Activated CD8-positive, alpha-beta T cell treated with anti-CD3 and anti-CD28 coated beads for 36 hours (primary cell): ENCODE results near the gene TUBA4A. TPM values are rescaled to one million over a fixed set of nuclear protein-coding genes. Genes with fewer than 3 reads are reported as not detected.

Source experiments
- ATAC-seq: fragments of 200-7000 bp; cut with Tn5 transposase; one replicate; pipeline ENCODE4 v1.10.0; 2021; ENCODE audit warnings: mild to moderate bottlenecking, moderate library complexity
- CTCF ChIA-PET: fragments of 350-600 bp; sonication (Branson Sonifier 250); formaldehyde crosslinking; loops from one replicate; lab custom pipeline; 2021; ENCODE audit warnings: antibody characterized with exemption; lab: Charles Lee
- POLR2A ChIA-PET: fragments of 350-600 bp; sonication (Branson Sonifier 250); formaldehyde crosslinking; loops from one replicate; lab custom pipeline; 2021; ENCODE audit warnings: antibody characterized with exemption; lab: Charles Lee
- DNase-seq: peaks from one replicate; pipeline ENCODE4 v3.0.0-alpha.2; 2020
- H3K27ac Mint-ChIP-seq: one replicate; pipeline ENCODE4 v1.8.0; 2021; ENCODE audit warnings: mild to moderate bottlenecking, mixed read lengths
- H3K27me3 Mint-ChIP-seq: one replicate; pipeline ENCODE4 v1.8.0; 2021; ENCODE audit warnings: mixed read lengths
- H3K36me3 Mint-ChIP-seq: one replicate; pipeline ENCODE4 v1.8.0; 2021; ENCODE audit warnings: low read depth, mixed read lengths
- H3K4me1 Mint-ChIP-seq: one replicate; pipeline ENCODE4 v1.8.0; 2021; ENCODE audit warnings: low read depth, mixed read lengths
- H3K4me3 Mint-ChIP-seq: one replicate; pipeline ENCODE4 v1.8.0; 2021; ENCODE audit warnings: mild to moderate bottlenecking, moderate library complexity, mixed read lengths
- H3K9me3 Mint-ChIP-seq: one replicate; pipeline ENCODE4 v1.8.0; 2021; ENCODE audit warnings: mixed read lengths
- CTCF ChIP-seq: fragments of 200-600 bp; IDR thresholded peaks from one replicate; pipeline ENCODE4 v1.8.0; 2022; ENCODE audit warnings: antibody characterized with exemption, mild to moderate bottlenecking
- intact Hi-C: fragments of 100-400 bp; cut with micrococcal nuclease; formaldehyde crosslinking; loops from one replicate; pipeline ENCODE4 v1.10.0; 2022
- total RNA-seq, 2 experiments: library from RNA; stranded (reverse); gene quantifications; one replicate each; pipeline ENCODE4 v1.2.3, GENCODE V29; 2021

TUBA4A gene
- total RNA-seq, 2 experiments from 2014 or later, result 226 TPM

- ChIA-PET CTCF (interaction anchor here (1.0 to 3.0 kb wide), 5 partner anchors 8 to 52 kb away, joined by 3 to 24 read pairs (median 14); partner anchors contain the start of genes ANKZF1, ATG9A and ZFAND2B), POLR2A (interaction anchor here (1.4 to 19.2 kb wide), 6 partner anchors 7 to 41 kb away, joined by 4 to 239 read pairs (median 6); partner anchors contain the start of genes ANKZF1, ATG9A, TUBA4A and TUBA4B)
- TF ChIP-seq CTCF, result no peak
- intact Hi-C loops, result loop anchor here (5.0 kb wide), 1 partner anchor 51 kb away; no protein-coding TSS in a partner anchor
- peaks cover 48% of the 10 kb centered on the region for H3K36me3 Mint-ChIP-seq
- DNase-seq (no peak), ATAC-seq (no peak)
- peak overlapping the region; percentile 91 for H3K27ac Mint-ChIP-seq
- H3K4me3 Mint-ChIP-seq, result peak overlapping the region; percentile 98
- H3K4me1 Mint-ChIP-seq, result peaks cover 73% of the 10 kb centered on the region
- no peaks in the 10 kb centered on the region for H3K27me3 Mint-ChIP-seq
- no peaks in the 10 kb centered on the region for H3K9me3 Mint-ChIP-seq
Measured at GRCh38 chr2:219246559-219246958, 7.2 kb downstream of the TUBA4A start.

DNA sequence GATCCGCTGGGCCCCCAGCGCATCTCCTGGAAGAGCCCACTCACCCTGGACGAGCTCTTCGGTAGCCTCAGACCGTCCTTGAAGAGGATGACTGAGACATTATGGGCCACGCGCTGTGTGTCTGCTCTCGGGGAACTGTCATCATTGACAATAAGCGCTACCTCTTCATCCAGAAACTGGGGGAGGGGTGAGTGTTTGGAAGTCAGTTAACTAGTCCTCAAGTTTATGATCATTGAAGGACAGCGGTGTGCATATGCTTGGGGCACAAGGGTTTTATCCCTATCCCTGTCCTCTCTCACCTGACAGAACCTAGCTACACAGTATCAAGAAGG, 7.9 kb downstream of the TUBA4A start:
- no peak for TF ChIP-seq CTCF
- Mint-ChIP-seq H3K27me3 (no peaks in the 10 kb centered on the region), H3K9me3 (no peaks in the 10 kb centered on the region), H3K27ac (peak overlapping the region; percentile 99), H3K4me3 (peak overlapping the region; percentile 98), H3K36me3 (peaks cover 41% of the 10 kb centered on the region), H3K4me1 (peaks cover 66% of the 10 kb centered on the region)
- DNase-seq (peak; percentile 30), ATAC-seq (no peak)
- intact Hi-C loops, result loop anchor here (5.0 kb wide), 1 partner anchor 51 kb away; no protein-coding TSS in a partner anchor
- POLR2A ChIA-PET, result interaction anchor here (1.0 to 19.2 kb wide), 13 partner anchors 8 to 133 kb away, joined by 3 to 239 read pairs (median 6); partner anchors contain the start of genes ABCB6, ANKZF1, ATG9A and TUBA4A
- CTCF ChIA-PET, result interaction anchor here (1.0 to 3.0 kb wide), 6 partner anchors 9 to 72 kb away, joined by 3 to 24 read pairs (median 12); partner anchors contain the start of genes ANKZF1, ATG9A and ZFAND2B

DNA sequence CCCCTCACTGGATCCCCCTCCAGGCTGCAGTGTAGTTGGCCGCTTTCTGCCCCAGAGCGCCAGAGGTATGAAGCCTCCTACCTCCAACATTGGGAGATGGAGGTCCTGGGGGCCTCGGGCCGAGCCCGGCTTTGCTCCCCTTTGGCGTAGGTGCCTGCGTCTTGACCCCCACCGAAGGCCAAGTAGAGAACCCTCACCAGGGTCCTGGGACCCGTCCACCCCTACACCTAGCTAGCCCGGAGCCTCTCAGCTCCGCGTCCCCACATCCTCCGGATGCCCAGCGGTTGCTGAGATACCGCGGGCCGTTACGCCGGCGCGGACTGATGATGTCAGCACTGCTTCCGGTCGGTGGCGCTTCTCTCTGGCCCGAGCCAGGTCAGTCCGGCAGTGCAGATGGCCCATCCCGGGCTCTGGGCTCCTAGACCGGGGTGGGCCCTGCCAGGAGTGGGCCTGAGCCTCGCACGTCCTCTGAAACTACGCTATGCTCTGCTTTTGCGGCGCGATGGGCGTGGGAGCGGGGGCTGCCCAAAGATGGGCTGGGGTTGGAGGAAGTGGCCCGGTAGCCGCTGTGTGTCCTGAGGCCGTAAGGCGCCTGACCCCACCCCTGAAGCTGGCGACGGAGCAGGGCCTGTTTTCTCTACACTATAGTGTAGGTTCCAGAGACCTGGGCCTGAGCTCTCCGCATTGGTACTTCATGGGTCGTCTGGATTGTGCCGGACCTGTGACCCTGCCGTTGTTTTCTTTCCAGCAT, 8.4 kb downstream of the TUBA4A start, which contains the start of the genes GLB1L and STK16:
Gene GLB1L, minus strand, starts transcription at position 297 of the 751 bp plus-strand sequence. CDS start 1,871 bp downstream, outside the sequence.
Gene STK16, plus strand, starts transcription at position 332 of the 751 bp plus-strand sequence. CDS start 521 bp downstream, outside the sequence.
- no peaks in the 10 kb centered on the region for H3K27me3 Mint-ChIP-seq
- peak within 1 kb of the TSS; percentile 98 for H3K4me3 Mint-ChIP-seq
- H3K9me3 Mint-ChIP-seq, result no peaks in the 10 kb centered on the region
- peak within 1 kb of the TSS; percentile 99 for H3K27ac Mint-ChIP-seq
- H3K36me3 Mint-ChIP-seq, result peaks cover 35% of the 10 kb centered on the region
- peak; percentile 58 for ATAC-seq
- H3K4me1 Mint-ChIP-seq, result peaks cover 61% of the 10 kb centered on the region
- DNase-seq, result peak; percentile 93
- CTCF ChIA-PET, result interaction anchor here (0.8 to 3.0 kb wide), 14 partner anchors 8 to 85 kb away, joined by 3 to 24 read pairs (median 4); partner anchors contain the start of genes ABCB6, ANKZF1, ATG9A and DNAJB2
- POLR2A ChIA-PET, result interaction anchor here (0.7 to 19.2 kb wide), 16 partner anchors 8 to 133 kb away, joined by 3 to 239 read pairs (median 6); partner anchors contain the start of genes ABCB6, ANKZF1, ATG9A and TUBA4A
- intact Hi-C loops, result loop anchor here (5.0 kb wide), 1 partner anchor 52 kb away; no protein-coding TSS in a partner anchor
- no peak for TF ChIP-seq CTCF

DNA sequence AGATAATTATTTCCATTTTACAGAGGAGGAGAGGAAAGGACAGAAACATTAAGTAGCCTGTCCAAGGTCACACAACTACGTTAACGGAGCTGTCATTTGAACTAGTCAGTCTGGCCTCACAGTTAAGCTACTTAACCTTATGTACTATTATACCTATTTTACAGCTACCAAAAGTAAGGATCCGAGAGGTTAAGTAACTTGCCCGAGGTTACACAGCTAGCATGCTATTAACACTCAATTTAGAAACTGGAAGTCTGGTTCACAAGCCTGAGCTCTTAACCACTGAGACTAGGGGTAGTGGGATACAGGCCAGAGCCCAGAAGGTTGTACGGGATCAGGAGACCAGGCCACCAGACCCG, 8.9 kb downstream of the TUBA4A start:
- POLR2A ChIA-PET, result interaction anchor here (0.7 to 19.2 kb wide), 12 partner anchors 8 to 74 kb away, joined by 3 to 239 read pairs (median 6); partner anchors contain the start of genes ABCB6, ANKZF1, ATG9A and TUBA4A
- peaks cover 30% of the 10 kb centered on the region for H3K36me3 Mint-ChIP-seq
- H3K9me3 Mint-ChIP-seq, result no peaks in the 10 kb centered on the region
- DNase-seq (no peak), ATAC-seq (no peak)
- H3K4me1 Mint-ChIP-seq, result peaks cover 56% of the 10 kb centered on the region
- intact Hi-C loops, result loop anchor here (5.0 kb wide), 1 partner anchor 53 kb away; no protein-coding TSS in a partner anchor
- no peak for TF ChIP-seq CTCF
- H3K4me3 Mint-ChIP-seq, result peak overlapping the region; percentile 98
- CTCF ChIA-PET, result interaction anchor here (0.8 to 3.0 kb wide), 13 partner anchors 9 to 85 kb away, joined by 3 to 24 read pairs (median 4); partner anchors contain the start of genes ABCB6, ANKZF1, ATG9A and DNAJB2
- peak overlapping the region; percentile 99 for H3K27ac Mint-ChIP-seq
- no peaks in the 10 kb centered on the region for H3K27me3 Mint-ChIP-seq
